HG03342 (cell line): ENCODE data around the gene OR10Z1.

ENCODE experiments used
- ATAC-seq: cut with Tn5 transposase; IDR thresholded peaks from one replicate; pipeline ENCODE4 v1.9.1; 2021; ENCODE audit warnings: mild to moderate bottlenecking, moderate library complexity; ENCODE audit not compliant: unreplicated experiment

Gene OR10Z1

GRCh38 chr1:158604968-158605367, at the start of gene OR10Z1:
Gene OR10Z1, plus strand, starts transcription at chr1:158605268. Its CDS starts 1,171 bp downstream, at chr1:158606439.
- no peak for ATAC-seq

DNA sequence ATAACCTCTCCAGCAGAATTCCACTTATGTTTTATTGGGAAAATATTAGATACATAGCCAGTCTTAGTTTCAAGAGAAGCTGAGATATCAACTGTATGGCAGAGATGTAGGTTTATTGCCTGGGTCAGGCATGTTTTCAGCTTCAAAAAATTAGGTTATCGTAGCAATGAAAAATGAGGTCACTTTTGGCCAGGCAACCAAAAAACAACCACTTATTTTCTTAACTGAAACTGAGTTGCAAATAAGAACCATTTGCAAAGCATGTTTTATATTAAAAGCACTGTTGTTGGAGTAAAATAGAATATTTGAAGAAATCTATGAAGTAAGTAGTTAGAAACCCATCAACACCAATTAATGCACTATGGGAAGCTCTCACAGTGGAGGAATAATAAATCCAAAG, 45.4 kb upstream of the OR10Z1 start:
- no peak for ATAC-seq

GRCh38 chr1:158563853-158564252, 41.2 kb upstream of the OR10Z1 start:
- ATAC-seq = no peak

DNA sequence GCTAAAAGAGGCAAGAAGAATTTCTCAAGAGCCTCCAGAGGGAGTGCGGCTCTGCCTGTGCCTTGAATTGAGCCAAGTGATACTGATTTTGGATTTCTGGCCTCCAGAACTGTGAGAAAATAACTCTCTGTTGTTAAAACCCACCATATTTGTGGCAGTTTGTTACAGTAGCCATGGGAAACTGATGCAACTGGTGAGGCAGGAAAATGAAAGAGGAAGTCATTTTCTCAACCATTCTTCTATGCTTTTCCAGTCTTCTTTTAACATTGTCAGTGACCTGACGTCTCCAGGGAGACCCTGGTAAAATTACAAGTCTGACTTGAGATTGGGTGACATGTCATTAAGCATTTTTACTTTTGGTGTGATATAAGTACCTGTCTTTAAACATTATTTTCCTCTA, 40.5 kb upstream of the OR10Z1 start:
- no peak for ATAC-seq

DNA sequence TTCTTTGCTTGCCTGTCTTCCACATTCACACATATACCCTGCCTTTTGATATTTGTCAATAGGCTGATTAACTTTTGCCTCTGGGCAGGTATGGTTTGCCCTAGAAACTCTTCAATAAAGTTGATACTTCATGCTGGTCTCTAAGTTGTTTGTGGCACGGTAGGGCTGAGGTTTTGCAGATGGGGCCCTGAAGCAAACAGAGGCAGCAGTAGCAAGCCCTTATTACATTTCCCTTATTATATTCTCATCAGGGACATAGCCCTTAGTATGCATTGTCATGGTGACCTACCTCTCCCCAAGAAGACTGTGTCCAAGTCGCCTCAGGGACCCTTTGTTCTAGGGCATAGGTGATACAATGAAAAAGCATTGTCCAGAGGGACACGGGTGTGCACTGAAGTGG, 34.6 kb upstream of the OR10Z1 start, which contains the start of gene OR6P1:
OR6P1 (minus strand) TSS at position 101 of the 400 bp plus-strand sequence. CDS start 6,976 bp downstream, outside the sequence.
- no peak for ATAC-seq

- ATAC-seq = no peak
Observed at GRCh38 chr1:158572226-158572625, 32.8 kb upstream of the OR10Z1 start.

DNA sequence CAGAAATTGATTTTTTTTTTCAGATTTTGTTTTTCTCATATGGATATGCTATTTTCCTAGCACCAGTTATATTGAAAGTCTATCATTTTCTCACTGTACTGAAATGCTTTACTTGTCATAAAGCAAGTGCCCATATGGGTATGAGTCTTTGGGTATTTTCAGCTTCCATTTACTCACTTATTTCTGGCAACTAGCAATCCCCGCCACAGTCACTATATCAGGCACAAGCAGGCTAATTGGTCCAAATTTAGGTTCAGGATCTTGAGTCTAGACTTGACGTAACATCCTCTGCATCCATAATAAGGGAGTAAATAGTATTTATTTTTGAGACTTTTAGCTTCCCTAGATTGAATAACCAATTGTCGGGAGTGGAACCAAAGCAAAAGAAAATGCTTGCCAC, 27.5 kb upstream of the OR10Z1 start:
- ATAC-seq = no peak

DNA sequence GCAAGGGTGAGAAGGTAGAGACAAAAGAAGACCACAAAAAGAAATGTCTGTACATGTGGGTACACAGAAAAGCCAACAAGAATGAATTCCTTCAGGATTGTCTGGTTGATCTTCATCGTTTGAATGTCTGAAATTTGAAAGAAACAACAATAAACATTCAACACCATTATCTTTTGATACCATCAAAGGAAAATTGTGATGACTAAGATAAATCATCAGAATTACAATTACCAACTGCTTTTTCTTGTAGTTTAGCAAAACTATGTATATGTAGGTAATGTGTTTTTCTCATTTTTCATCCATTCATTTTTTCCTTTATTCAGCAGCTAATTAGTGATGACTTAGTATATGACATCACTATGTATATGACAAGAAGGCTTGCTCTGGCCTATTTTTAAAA, 25.3 kb upstream of the OR10Z1 start, which contains the start of gene OR10X1:
OR10X1 (minus strand) TSS at position 167 of the 400 bp plus-strand sequence; CDS start at position 167, 0 bp downstream.
- no peak for ATAC-seq

GRCh38 chr1:158583962-158584361, 21.1 kb upstream of the OR10Z1 start:
- no peak for ATAC-seq

DNA sequence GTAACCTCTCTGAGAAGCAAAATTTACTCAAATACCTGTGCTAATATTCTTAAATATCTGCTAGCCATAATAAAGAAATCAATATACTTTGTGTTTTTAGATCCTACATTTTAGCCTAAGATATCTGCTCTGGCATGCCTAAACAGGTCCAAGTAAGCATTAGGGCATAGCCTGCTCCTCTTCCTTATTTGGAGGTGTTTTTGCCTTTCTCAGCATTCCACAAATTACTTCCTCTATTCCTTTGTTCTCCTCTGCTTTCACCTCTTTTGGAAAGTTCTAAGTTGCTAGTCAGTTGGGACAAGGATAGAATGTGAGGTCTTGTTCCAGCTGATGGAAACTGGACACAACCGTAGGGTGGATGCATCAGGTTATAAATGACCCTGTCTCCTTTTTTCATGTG, 18.1 kb upstream of the OR10Z1 start:
- no peak for ATAC-seq

GRCh38 chr1:158600735-158601134, 4.3 kb upstream of the OR10Z1 start:
- no peak for ATAC-seq

DNA sequence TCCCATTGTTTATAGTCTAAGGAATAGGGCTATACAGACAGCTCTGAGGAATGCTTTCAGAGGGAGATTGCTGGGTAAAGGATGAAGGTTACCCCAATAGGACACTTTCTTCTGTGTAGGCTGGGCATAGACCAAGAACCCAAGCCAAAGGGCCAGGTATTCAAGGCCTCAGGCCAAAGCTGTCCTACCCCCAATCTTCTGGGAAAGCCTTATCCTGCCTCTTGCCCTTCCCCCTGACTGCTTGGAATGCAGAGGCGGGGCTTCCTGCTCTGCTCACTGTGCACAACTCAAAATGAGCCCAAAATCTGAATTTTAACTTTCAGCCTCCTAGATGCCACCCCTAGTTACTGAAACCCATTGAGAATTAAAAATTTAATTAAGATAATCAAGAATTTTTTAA, 2.2 kb downstream of the OR10Z1 start:
- ATAC-seq = no peak

GRCh38 chr1:158611916-158612315, 6.8 kb downstream of the OR10Z1 start:
- no peak for ATAC-seq

DNA sequence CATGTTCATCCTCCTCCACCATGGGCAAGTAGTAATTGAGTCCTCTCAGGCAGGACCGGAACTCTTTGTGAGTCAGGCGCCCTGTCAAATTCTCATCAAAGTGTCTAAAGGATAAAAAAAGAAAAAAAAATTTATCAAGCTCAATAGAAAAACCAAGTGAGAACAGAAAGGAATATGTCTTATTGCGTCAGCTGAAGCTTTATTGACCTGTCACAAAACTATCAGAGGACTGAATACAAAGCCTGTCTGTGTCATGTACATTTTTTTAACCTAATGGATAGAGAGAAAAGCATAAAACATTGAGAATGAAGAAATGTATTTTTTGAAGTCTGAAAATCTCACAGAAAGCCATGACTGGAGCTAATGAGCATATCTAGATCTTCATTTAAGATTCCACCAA, 8.7 kb downstream of the OR10Z1 start:
- no peak for ATAC-seq

DNA sequence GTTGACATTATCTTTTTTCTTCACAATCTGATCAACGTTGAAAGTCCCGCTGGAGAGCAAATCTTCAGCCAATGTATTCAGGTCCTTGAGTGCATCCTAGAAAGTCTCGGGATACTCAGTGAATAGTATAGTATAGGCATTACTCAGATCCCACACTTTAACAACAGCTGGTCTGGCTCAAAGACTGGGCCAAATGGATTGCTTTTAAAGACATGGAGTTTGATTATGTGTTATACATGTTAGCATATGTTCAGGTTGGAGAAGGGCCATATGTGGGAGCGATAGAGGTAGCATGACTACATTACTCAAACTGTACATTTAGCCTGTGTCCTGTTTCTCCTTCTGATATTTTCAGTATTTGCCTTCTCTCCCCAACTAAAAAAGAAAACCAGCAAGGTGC, 33.1 kb downstream of the OR10Z1 start:
- no peak for ATAC-seq

DNA sequence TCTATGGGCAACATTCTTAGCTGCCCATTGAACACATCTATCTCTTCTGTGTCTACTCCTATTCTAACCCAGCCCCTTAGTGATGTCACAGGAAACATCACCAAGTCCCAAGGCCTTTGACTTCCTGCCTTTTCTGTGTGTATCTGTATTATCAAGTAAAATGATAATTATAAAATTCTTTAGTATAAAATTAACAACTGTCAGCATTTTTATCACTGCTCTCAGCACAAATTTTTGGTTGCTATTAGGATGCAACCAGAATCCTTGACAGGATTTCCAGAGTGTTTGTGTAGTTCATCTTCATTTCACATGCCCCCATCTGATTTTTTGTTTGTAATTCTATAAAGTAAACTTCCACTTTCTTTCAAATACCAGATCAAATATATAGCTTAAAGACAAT, 33.8 kb downstream of the OR10Z1 start:
- ATAC-seq = no peak

DNA sequence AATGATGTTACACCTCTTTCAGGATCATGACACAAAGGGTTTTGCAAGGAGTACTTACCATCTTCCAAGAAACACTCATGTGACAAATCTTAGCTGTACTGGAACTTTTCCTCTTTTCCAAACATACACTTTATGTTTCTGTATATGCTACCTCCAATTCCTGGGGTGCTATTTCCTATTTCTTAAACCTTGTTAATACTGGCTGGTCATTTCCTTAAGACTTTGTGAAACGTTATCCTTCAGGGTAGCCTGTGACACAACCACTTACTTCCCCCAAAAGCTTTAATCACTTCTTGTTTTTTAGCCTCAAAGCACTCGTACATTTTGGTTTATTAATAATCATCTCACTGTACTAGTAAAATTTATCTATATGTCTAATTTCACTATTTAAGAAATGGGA, 39.4 kb downstream of the OR10Z1 start:
- no peak for ATAC-seq

DNA sequence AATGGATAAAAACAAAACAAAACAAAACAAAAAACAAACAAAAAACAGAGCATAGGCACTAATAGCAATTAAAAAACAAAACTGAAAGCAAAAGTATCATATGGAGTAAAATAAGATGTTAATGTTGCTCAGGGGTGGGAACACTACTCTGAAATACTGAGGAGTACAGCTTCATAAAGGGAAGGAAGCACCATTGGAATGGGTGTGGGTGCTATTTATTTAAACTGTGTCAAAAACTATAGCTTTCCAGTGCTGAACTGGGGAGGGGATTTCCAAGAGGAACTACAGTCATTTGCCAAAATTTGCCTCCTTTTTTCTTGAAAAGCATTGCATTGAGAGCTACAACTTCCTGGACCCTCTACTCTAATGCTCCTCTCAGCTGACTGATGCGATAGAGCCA, 41.4 kb downstream of the OR10Z1 start:
- no peak for ATAC-seq

- ATAC-seq = no peak
Observed at GRCh38 chr1:158649052-158649451, 44.0 kb downstream of the OR10Z1 start.

GRCh38 chr1:158652721-158653334, 47.8 kb downstream of the OR10Z1 start:
- no peak for ATAC-seq

DNA sequence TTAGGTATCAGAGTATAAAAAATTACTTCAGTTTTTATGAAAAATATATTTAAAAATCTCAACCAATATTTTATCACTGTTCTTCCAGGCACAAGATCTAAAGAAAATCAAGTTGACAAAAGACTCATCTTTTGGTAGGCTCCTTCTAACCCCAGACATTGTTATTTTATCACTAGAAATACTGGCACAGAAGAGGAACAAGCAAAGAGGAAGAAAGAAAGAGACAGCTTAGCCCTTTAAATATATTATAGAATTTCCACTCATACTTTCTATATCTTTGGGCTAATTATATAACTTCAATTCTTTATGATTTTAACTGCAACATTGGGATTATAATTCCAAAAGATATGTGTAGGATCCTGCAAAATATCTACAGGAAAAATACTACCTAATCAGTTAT, 49.0 kb downstream of the OR10Z1 start:
- no peak for ATAC-seq

DNA sequence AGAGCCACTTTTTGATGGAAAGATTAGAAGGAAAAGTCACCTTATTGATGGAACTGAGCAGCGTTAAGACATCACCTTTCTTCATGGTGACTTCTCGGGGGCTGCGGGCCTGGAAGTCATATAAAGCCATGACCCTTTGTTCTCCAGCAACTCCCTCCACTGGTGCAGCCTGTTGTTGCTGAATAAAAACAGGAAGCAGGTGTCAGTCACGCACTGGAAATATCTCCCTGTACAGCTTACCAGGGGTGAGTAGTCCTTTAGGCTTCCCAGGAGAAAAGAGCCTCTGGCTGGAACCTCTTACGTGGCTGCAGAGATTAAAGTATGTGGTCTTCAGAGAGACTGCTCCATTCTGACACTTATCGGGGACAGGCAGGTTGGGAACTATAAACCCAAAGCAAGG, 49.5 kb downstream of the OR10Z1 start:
- ATAC-seq = no peak
